NOMO-1 treated with DMSO at 0.1 percent for 48 hours (cell line): ENCODE measurements around the gene TPGS1.

ENCODE experiments used
- DNase-seq: peaks from one replicate; lab custom pipeline; 2025; ENCODE audit not compliant: unreplicated experiment; lab: John Stamatoyannopoulos, UW

TPGS1 gene

GRCh38 chr19:538641-539428 is 31.5 kb downstream of the TPGS1 start:
- no peak for DNase-seq

- DNase-seq, result no peak
Observed at GRCh38 chr19:539429-540030, 32.2 kb downstream of the TPGS1 start.

DNA sequence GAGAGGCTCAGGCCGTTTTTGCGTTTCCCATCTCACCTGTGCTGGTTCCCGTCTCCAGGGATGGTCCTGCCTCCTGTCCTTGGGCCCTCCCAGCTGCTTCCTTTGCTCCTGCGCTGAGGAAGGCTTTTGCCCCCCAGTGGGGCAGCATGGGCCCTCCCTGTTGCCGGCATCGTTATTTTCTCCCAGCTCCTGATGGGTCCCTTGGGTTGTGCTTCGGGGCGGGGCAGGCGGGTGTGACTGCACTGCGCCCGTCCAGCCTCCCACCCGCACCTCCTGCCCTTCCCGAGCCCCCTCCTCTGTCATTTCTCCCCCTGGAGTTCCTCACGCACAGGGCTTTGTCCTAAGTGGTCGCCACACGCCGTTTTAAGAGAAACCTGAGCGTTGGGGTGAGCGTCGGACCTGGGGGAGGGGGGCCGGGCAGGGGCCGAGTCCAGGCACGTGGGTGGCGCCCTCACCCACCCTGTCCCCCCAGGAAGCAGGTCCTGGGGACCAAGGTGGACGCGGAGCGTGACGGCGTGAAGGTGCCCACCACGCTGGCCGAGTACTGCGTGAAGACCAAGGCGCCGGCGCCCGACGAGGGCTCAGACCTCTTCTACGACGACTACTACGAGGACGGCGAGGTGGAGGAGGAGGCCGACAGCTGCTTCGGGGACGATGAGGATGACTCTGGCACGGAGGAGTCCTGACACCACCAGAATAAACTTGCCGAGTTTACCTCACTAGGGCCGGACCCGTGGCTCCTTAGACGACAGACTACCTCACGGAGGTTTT is 33.8 kb downstream of the TPGS1 start:
- DNase-seq, result no peak

DNA sequence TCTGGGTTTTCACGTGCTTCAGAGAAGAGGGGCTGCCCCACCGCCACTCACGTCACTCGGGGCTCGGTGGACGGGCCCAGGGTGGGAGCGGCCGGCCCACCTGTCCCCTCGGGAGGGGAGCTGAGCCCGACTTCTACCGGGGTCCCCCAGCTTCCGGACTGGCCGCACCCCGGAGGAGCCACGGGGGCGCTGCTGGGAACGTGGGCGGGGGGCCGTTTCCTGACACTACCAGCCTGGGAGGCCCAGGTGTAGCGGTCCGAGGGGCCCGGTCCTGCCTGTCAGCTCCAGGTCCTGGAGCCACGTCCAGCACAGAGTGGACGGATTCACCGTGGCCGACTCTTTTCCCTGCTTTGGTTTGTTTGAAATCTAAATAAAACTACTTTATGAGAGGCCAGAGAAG is 34.4 kb downstream of the TPGS1 start:
- no peak for DNase-seq

DNA sequence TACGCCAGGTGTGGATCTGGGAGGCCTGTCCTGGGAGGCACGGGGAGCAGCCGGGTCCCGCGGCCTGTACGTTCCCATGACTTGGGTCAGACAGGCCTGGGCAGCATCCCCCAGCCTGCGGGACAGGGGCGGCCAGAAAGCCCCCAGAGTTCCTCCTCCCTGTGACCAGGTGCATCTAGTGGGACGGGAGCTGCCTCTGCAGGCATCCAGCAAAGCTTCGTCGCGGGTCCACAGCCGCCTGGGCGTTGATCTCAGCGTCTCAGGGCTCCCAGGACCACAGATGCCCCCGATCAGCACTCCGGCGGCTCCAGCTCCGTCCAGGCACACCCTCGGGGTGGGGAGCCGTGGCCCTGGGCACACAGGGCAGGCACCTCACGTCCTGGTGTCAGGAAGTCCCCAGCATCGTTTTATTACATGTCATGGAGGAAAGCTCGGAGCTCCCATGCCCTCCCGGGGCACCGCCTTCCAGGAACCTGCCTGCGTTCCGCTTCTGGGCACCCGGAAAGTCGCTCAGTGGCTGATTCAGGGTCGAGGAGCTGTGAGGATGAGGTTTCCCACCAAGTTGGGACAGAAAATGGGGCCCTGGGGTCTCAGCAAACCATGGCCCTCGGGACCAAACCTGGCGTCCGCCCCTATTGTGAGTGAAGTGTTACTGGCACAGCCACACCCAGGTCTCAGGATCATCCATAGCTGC is 35.0 kb downstream of the TPGS1 start:
- DNase-seq, result no peak

DNA sequence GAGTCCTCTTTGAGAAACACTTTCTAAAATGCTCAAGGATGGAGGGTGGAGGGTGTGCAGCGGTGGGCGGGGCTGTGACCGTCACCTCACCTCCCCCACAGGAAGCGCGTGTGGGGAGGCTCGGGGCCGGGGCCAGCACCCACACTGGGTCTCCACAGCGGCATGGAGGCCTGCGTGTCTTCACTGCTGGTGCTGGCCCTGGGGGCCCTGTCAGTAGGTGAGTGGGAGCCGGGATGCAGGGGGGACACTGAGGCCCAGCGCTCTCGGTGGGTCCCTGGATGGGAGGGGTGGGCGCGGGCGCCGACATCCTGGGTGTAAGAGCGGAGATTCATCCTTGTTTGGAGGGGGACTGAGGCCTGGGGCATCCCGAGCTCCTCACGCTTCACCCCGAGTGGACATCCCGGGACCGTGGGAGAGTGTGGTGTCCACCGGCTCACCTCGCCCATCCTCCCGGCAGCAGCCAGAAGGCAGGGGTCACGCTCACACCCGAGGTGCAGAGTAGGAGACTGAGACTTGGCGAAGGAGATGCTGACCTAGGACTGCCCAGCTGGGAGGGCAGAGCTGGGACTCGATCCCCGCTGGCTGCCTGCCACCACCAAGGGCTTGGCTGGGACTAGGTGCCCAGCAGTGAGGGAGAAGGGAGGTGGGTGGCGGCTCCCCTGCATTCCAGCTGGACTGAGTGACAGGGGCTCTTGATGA is 36.8 kb downstream of the TPGS1 start, which contains the start of gene GZMM:
Gene GZMM (plus strand): TSS at position 144 of the 699 bp plus-strand sequence. CDS start 19 bp downstream, at position 163.
- DNase-seq, result no peak

- no peak for DNase-seq
Observed at GRCh38 chr19:547117-547516, 39.8 kb downstream of the TPGS1 start.

DNA sequence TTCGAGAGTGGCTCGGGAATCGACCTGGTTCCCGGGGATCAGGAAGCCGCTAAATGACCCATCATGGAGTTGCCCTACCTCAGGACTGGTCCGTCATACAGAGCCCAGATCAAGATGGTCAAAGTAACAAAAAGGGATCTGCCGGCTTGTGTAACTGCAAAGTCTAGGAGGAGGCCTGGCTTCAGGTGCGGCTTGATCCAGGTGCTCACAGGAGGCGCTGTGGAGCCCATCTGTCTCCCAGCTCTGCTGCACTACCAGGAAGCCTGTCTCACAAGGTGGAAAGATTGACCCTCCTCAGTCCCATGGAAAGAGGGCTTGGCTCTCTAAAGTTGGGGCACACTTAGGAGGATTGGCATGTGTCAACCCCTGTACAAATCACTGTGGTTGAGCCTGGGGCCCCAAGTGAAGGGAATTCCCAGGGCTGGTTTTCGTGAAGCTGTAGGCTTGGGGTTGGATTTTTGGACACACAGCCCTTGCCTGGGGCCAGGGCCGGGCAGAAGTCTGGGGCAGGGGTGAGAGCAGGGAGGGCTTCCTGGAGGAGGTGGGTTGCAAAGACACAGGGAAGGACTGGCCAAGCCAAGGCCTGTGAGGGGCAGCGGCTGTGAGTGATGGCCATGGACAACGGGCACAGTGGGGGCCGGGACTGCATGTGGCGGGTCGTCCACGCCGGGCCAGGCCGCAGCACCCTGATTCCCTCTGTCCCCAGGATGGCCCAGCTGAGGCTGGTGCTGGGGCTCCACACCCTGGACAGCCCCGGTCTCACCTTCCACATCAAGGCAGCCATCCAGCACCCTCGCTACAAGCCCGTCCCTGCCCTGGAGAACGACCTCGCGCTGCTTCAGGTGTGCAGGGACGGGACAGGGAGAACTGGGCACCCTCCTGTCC is 40.8 kb downstream of the TPGS1 start:
- no peak for DNase-seq

DNA sequence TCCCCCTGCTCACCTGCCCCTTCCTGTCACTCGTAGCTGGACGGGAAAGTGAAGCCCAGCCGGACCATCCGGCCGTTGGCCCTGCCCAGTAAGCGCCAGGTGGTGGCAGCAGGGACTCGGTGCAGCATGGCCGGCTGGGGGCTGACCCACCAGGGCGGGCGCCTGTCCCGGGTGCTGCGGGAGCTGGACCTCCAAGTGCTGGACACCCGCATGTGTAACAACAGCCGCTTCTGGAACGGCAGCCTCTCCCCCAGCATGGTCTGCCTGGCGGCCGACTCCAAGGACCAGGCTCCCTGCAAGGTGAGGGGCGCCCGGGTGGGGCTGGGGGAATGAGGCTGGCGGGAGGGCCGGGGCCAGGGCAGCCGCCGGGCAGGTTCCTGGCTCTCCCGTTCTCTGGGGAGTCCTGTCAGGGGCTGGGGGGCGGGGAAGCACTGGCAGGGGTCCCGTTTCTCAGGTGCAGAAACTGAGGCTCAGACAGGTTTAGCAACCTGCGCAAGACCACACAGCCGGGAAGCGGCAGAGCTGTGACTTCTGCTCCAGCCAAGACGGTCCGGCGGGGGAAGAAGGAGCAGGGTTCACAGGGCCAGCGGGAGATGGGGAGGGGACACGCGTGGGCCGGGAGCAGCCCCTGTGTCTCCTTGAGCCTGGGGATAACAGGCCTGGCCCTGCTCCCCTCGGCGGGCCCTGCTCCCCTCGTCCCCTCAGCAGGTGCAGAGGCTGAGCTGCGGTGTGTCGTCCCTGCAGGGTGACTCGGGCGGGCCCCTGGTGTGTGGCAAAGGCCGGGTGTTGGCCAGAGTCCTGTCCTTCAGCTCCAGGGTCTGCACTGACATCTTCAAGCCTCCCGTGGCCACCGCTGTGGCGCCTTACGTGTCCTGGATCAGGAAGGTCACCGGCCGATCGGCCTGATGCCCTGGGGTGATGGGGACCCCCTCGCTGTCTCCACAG is 41.9 kb downstream of the TPGS1 start:
- DNase-seq, result no peak

DNA sequence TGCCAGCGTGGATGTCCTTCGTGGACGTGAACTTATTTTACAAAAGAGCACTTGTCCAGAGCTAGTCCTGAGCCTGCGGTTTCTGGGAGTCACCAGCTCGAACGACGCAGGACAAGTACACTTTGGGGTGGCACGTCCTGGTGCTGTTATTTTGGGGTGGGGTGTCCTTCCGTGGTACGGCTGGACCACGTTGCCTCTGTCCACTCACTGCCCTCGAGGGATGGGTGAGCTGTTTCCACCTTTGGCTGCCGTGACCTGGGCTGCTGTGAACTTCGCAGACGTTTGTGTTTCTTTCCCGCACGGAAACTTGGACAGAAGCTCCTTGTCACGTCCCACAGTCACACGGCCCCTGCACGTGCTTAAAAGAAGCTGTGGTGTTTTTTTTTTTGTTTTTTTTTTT is 47.5 kb downstream of the TPGS1 start:
- DNase-seq, result no peak

DNA sequence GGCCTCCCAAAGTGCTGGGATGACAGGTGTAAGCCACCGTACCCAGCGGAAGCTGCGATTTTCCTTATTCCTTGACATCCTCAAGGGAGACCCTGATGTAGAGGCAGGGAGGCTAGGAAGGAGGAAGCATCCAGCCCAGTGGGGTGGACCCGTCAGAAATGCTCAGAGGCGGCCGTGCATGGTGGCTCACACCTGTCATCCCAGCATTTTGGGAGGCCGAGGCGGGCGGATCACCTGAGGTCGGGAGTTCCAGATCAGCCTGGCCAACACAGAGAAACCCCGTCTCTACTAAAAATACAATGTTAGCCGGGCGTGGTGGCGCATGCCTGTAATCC is 48.1 kb downstream of the TPGS1 start:
- no peak for DNase-seq

DNA sequence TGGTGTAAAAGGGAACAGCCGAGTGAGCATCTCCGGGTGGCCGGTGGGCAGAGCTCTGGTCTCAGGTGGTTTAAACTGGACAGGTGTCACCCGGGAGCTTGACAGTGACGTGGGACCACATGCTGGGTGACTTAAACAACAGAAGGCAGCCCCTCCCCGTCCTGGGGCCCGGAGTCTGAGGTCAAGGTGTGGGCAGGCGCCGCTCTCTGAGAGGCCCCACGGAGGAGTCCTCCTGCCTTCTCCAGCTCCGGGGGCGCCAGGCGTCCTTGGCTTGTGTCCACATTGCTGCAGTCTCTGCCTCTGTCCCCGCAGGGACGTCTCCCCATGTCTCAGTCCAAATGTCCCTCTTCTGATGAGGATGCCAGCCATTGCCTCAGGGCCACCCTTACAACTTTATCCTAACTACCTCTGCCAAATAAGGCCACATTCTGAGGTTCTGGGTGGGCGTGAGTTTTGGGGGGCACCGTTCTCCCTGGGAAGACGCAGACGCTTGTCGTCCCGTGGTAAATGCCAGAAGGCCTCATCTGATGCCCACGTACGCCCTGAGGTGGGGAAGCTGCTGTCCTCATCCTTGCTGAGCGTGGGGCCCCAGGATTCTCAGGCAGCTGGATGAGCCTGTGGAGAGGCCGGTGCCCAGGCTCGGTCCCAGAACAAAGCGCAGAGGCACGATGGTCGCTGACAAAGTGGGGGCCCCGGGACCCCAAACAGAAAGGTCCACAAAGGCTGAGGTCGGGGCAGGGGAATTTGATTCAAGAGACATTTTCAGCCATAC is 49.5 kb downstream of the TPGS1 start:
- no peak for DNase-seq

- DNase-seq, result no peak
Observed at GRCh38 chr19:558770-559439, 51.6 kb downstream of the TPGS1 start.

DNA sequence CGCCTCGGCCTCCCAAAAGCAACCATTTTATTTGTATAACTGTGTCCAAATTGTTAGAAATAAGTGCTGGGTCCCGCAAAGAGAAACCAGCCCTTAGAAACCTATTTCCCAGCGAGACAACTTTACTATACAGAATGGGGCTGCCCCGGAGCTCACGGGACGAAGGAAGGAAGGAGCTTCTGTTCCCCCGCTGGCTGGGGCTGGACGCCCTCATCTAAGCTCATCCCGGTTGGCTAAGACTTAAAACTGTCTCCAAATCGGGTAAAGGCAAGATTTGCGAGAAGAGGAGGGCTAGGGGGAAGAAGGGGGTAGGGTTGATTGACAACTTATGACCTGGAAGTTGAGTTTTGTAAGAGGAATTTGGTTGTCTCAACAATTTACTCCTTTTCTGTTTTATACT is 52.8 kb downstream of the TPGS1 start:
- DNase-seq, result no peak

GRCh38 chr19:566403-566802 is 59.1 kb downstream of the TPGS1 start:
- peak; percentile 90 for DNase-seq

DNA sequence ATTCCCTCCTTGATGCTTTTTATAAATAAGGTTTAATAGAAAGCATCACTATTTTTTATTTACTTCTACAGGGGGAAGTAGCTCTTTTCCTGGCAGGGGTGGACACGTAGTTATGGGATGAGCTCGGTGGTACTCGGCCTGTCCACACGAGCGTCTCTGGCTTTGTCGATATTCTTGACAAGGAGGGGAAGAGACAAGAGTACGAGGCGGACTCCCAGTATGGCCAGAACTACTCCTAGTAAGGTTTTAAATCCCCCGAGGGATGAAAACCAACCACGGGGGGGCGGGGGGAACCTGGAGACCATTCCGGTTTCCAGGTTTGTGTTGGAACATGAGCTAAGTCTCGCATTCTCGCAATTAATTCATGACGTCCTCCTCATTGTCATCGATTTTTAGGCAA is 59.5 kb downstream of the TPGS1 start:
- DNase-seq, result no peak

DNA sequence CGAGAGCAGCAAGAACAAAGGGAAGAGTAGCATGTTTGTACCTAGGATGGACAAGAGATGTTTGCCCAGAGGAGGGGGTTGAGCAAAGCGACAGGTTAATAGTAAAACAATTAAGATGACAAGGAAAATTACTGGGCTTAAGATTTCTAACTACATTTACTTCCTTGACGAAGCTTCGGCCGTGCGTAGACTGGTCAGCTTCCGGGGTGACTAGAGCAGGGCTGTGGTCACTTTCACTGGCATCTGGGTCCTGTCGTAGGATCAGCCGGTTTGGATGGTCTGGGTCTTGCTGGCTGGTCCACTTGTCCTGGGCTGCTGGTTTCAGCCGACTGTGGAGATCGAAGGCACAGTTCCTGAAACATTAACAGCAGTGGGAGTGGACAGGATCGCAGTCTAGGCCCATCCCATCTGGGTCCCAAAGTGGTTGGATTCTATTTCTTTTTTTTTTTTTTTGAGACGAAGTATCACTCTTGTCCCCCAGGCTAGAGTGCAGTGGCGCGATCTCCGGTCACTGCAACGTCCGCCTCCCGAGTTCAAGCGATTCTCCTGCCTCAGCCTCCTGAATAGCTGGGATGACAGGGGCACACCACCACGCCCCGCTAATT is 60.1 kb downstream of the TPGS1 start:
- no peak for DNase-seq
